DOHH2 (cell line): ENCODE results near the gene WRNIP1.

ENCODE experiments used
- H3F3A ChIP-seq: fragments of 200-600 bp; sonication (generic), shearing (Covaris generic); 2 replicates; pipeline ENCODE4 v1.6.0; 2016; ENCODE audit warnings: antibody characterized with exemption, mild to moderate bottlenecking; ENCODE audit not compliant: control insufficient read depth, insufficient read depth
- H3K27ac ChIP-seq: fragments of 200-600 bp; sonication (generic); 2 replicates; pipeline ENCODE4 v1.5.1; 2014; ENCODE audit warnings: low read depth, mild to moderate bottlenecking, low read length, moderate library complexity
- H3K27me3 ChIP-seq: fragments of 200-600 bp; sonication (generic); 2 replicates; pipeline ENCODE4 v1.6.1; 2014; ENCODE audit warnings: mild to moderate bottlenecking, low read length, mixed read lengths; ENCODE audit not compliant: control insufficient read depth
- H3K36me3 ChIP-seq: fragments of 200-600 bp; sonication (generic); 2 replicates; pipeline ENCODE4 v1.6.1; 2014; ENCODE audit warnings: mild to moderate bottlenecking, low read length, moderate library complexity, mixed read lengths; ENCODE audit not compliant: control insufficient read depth
- H3K4me1 ChIP-seq: fragments of 200-600 bp; sonication (generic); 2 replicates; pipeline ENCODE4 v1.6.1; 2014; ENCODE audit warnings: mild to moderate bottlenecking, low read length, mixed read lengths; ENCODE audit not compliant: control insufficient read depth
- H3K4me2 ChIP-seq: fragments of 200-600 bp; sonication (generic); 2 replicates; pipeline ENCODE4 v1.6.0; 2014; ENCODE audit warnings: mild to moderate bottlenecking, low read length, moderate library complexity
- H3K4me3 ChIP-seq: fragments of 200-600 bp; sonication (generic); 2 replicates; pipeline ENCODE4 v1.5.1; 2014; ENCODE audit warnings: mild to moderate bottlenecking, low read length, mixed read lengths
- H3K79me2 ChIP-seq: fragments of 200-600 bp; sonication (generic); 2 replicates; pipeline ENCODE4 v1.6.1; 2014; ENCODE audit warnings: mild to moderate bottlenecking, low read length, mixed read lengths; ENCODE audit not compliant: control insufficient read depth
- H3K9me2 ChIP-seq: fragments of 200-600 bp; sonication (generic); replicated peaks from 2 replicates; pipeline ENCODE4 v1.6.1; 2014; ENCODE audit warnings: mild to moderate bottlenecking, low read length, mixed read lengths; ENCODE audit not compliant: control insufficient read depth
- H3K9me3 ChIP-seq: fragments of 200-600 bp; sonication (generic); 2 replicates; pipeline ENCODE4 v1.6.1; 2014; ENCODE audit warnings: antibody characterized with exemption, low read length, mixed read lengths; ENCODE audit not compliant: control insufficient read depth, insufficient read depth
- H4K20me1 ChIP-seq: fragments of 200-600 bp; sonication (generic); 2 replicates; pipeline ENCODE4 v1.6.0; 2014; ENCODE audit warnings: low read depth, mild to moderate bottlenecking, antibody characterized with exemption, low read length, moderate library complexity; ENCODE audit not compliant: control insufficient read depth, insufficient read depth
- CTCF ChIP-seq: fragments of 200-600 bp; sonication (generic); IDR thresholded peaks from one replicate; pipeline ENCODE4 v1.5.1; 2014; ENCODE audit warnings: antibody characterized with exemption, mild to moderate bottlenecking, low read depth, low read length; ENCODE audit not compliant: poor library complexity, severe bottlenecking
- EZH2phosphoT487 ChIP-seq: fragments of 200-600 bp; sonication (generic); IDR thresholded peaks from 2 replicates; pipeline ENCODE4 v1.6.1; 2017; ENCODE audit warnings: borderline replicate concordance, mild to moderate bottlenecking, antibody characterized with exemption, low read length, moderate library complexity, mixed read lengths

The WRNIP1 gene

GRCh38 chr6:2827142-2827541 lies 61.9 kb downstream of the WRNIP1 start:
- H3K9me2 ChIP-seq: no peaks in the 10 kb centered on the region
- no peaks in the 10 kb centered on the region for H3K79me2 ChIP-seq
- H3K27ac ChIP-seq: no peak overlapping the region
- H3K4me3 ChIP-seq: no peak overlapping the region
- no peaks in the 10 kb centered on the region for H3K4me1 ChIP-seq
- peaks cover 7% of the 10 kb centered on the region for H3F3A ChIP-seq
- no peak for TF ChIP-seq CTCF
- no peak overlapping the region for H3K4me2 ChIP-seq
- H3K36me3 ChIP-seq: peaks cover 4% of the 10 kb centered on the region; the same call in 1 of the 2 replicates
- no peaks in the 10 kb centered on the region for H4K20me1 ChIP-seq
- no peaks in the 10 kb centered on the region for H3K27me3 ChIP-seq
- no peaks in the 10 kb centered on the region for H3K9me3 ChIP-seq

GRCh38 chr6:2828629-2829028 lies 63.4 kb downstream of the WRNIP1 start:
- no peaks in the 10 kb centered on the region for H4K20me1 ChIP-seq
- TF ChIP-seq EZH2phosphoT487 (no peak), CTCF (no peak)
- H3K27me3 ChIP-seq: no peaks in the 10 kb centered on the region
- H3K4me1 ChIP-seq: no peaks in the 10 kb centered on the region
- H3K4me3 ChIP-seq: no peak overlapping the region
- no peak overlapping the region for H3K27ac ChIP-seq
- no peaks in the 10 kb centered on the region for H3K79me2 ChIP-seq
- no peaks in the 10 kb centered on the region for H3K9me3 ChIP-seq
- H3K4me2 ChIP-seq: no peak overlapping the region
- H3K36me3 ChIP-seq: peaks cover 11% of the 10 kb centered on the region
- H3K9me2 ChIP-seq: no peaks in the 10 kb centered on the region
- H3F3A ChIP-seq: peaks cover 7% of the 10 kb centered on the region

GRCh38 chr6:2829253-2829652 lies 64.1 kb downstream of the WRNIP1 start:
- H3K36me3 ChIP-seq: peaks cover 17% of the 10 kb centered on the region
- no peak for TF ChIP-seq EZH2phosphoT487
- H3K4me2 ChIP-seq: no peak overlapping the region
- no peaks in the 10 kb centered on the region for H3K9me2 ChIP-seq
- H3F3A ChIP-seq: peaks cover 7% of the 10 kb centered on the region
- no peaks in the 10 kb centered on the region for H3K27me3 ChIP-seq
- no peak overlapping the region for H3K4me3 ChIP-seq
- H4K20me1 ChIP-seq: no peaks in the 10 kb centered on the region
- no peaks in the 10 kb centered on the region for H3K79me2 ChIP-seq
- no peaks in the 10 kb centered on the region for H3K4me1 ChIP-seq
- no peak overlapping the region for H3K27ac ChIP-seq
- no peaks in the 10 kb centered on the region for H3K9me3 ChIP-seq

GRCh38 chr6:2830183-2830582 lies 65.0 kb downstream of the WRNIP1 start:
- Histone ChIP-seq H3K4me2 (no peak overlapping the region), H3K4me1 (no peaks in the 10 kb centered on the region), H3K27me3 (no peaks in the 10 kb centered on the region), H3F3A (peaks cover 7% of the 10 kb centered on the region), H3K4me3 (no peak overlapping the region), H3K9me3 (no peaks in the 10 kb centered on the region), H3K36me3 (peaks cover 27% of the 10 kb centered on the region), H3K9me2 (no peaks in the 10 kb centered on the region), H3K79me2 (no peaks in the 10 kb centered on the region), H4K20me1 (no peaks in the 10 kb centered on the region), H3K27ac (no peak overlapping the region)
- TF ChIP-seq CTCF (no peak), EZH2phosphoT487 (no peak)
